OCI-LY3 (cell line): ENCODE data around the gene CRAT.

Experiments
- EZH2phosphoT487 ChIP-seq: fragments of 200-600 bp; shearing (Covaris generic); IDR thresholded peaks from 2 replicates; pipeline ENCODE4 v1.6.1; 2018; ENCODE audit warnings: antibody characterized with exemption, mixed run types, low read depth
- TF ChIP-seq, protein P1 (sequence below): fragments of 200-600, 300-600 bp; sonication (generic); IDR thresholded peaks from 2 replicates; pipeline ENCODE4 v1.5.1; 2014; ENCODE audit warnings: antibody characterized with exemption, low read length, low read depth

DNA sequence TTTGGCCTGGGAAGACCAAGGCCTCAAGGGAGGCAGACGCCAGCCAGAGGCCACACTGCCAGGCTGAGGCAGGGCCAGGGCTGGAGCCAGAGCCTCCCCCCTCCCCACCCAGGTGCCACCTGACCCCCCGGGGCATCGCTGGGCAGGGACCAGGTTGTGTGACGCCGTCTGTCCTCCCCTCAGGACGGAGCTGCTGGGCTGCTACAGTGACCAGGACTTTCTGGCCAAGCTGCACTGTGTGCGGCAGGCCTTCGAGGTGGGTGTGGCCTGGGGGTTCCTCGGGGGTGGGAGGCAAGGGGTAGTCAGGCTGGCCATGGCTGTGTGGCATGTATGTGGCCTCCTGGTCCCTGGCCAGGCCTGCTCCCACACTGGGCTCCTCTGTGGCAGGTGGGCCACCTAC is 47.5 kb downstream of the CRAT start:
- TF ChIP-seq, protein P1, sequence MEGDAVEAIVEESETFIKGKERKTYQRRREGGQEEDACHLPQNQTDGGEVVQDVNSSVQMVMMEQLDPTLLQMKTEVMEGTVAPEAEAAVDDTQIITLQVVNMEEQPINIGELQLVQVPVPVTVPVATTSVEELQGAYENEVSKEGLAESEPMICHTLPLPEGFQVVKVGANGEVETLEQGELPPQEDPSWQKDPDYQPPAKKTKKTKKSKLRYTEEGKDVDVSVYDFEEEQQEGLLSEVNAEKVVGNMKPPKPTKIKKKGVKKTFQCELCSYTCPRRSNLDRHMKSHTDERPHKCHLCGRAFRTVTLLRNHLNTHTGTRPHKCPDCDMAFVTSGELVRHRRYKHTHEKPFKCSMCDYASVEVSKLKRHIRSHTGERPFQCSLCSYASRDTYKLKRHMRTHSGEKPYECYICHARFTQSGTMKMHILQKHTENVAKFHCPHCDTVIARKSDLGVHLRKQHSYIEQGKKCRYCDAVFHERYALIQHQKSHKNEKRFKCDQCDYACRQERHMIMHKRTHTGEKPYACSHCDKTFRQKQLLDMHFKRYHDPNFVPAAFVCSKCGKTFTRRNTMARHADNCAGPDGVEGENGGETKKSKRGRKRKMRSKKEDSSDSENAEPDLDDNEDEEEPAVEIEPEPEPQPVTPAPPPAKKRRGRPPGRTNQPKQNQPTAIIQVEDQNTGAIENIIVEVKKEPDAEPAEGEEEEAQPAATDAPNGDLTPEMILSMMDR: no peak
- TF ChIP-seq EZH2phosphoT487: no peak
